Left ventricle myocardium superior (tissue), 1 donor: ENCODE results near the gene FAM177B. TPM values are rescaled to one million over a fixed set of nuclear protein-coding genes. Genes with fewer than 3 reads are reported as not detected.
A peak's percentile ranks its signal among the peaks of the same experiment; 100 is the strongest.

Experiments used
- ATAC-seq: fragments of 200-7000 bp; cut with Tn5 transposase; one replicate; pipeline ENCODE4 v1.9.1; 2020; ENCODE audit warnings: mild to moderate bottlenecking, moderate library complexity
- DNase-seq: peaks from one replicate; pipeline ENCODE4 v3.0.0-alpha.2; 2020
- intact Hi-C: fragments of 100-400 bp; cut with micrococcal nuclease; formaldehyde crosslinking; loops from one replicate; pipeline ENCODE4 v1.11.0; 2022
- total RNA-seq: library from RNA; stranded (reverse); fragmentation: NEBNext Ultra II Directional; extraction: Animal tissue kit (Norgen Biotek cat#: 25700); gene quantifications from one replicate; pipeline ENCODE4 v1.2.1, GENCODE V29; 2021
- donor health status: DM: no; HTN: yes; CAD: no; lungs with severe emphysema.

The FAM177B gene
- total RNA-seq, 1 donor from 2014 or later = not detected

GRCh38 chr1:222777977-222778376, 41.0 kb downstream of the FAM177B start:
- ATAC-seq (no peak), DNase-seq (no peak)
- intact Hi-C loops = no loop called here

- ATAC-seq (no peak), DNase-seq (no peak)
- intact Hi-C loops = no loop called here
Observed at GRCh38 chr1:222781251-222781650, 44.2 kb downstream of the FAM177B start.

GRCh38 chr1:222783051-222783450, 46.0 kb downstream of the FAM177B start:
- intact Hi-C loops = no loop called here
- ATAC-seq (no peak), DNase-seq (no peak)

- intact Hi-C loops = no loop called here
- no peak for ATAC-seq
- DNase-seq = no peak
Observed at GRCh38 chr1:222784371-222784770, 47.4 kb downstream of the FAM177B start.

- ATAC-seq (no peak), DNase-seq (no peak)
- intact Hi-C loops = no loop called here
Observed at GRCh38 chr1:222784916-222785315, 47.9 kb downstream of the FAM177B start.

GRCh38 chr1:222785529-222785928, 48.5 kb downstream of the FAM177B start:
- peak; percentile 45 for ATAC-seq
- DNase-seq = no peak
- intact Hi-C loops = no loop called here

GRCh38 chr1:222786121-222786520, 49.1 kb downstream of the FAM177B start:
- ATAC-seq = no peak
- intact Hi-C loops = no loop called here

GRCh38 chr1:222787729-222788128, 50.7 kb downstream of the FAM177B start:
- ATAC-seq = no peak

More at GRCh38 chr1:222786121-222786520, 49.1 kb downstream of the FAM177B start:
- no peak for DNase-seq

GRCh38 chr1:222788402-222789156, 51.6 kb downstream of the FAM177B start:
- intact Hi-C loops = no loop called here
- DNase-seq (no peak), ATAC-seq (no peak)

More at GRCh38 chr1:222787729-222788128, 50.7 kb downstream of the FAM177B start:
- no peak for DNase-seq
- intact Hi-C loops = no loop called here

- no peak for DNase-seq
- intact Hi-C loops = no loop called here
- no peak for ATAC-seq
Observed at GRCh38 chr1:222790115-222790514, 53.1 kb downstream of the FAM177B start.

- ATAC-seq (no peak), DNase-seq (no peak)
- intact Hi-C loops = no loop called here
Observed at GRCh38 chr1:222790520-222790919, 53.5 kb downstream of the FAM177B start.

GRCh38 chr1:222791006-222791710, 54.2 kb downstream of the FAM177B start:
- intact Hi-C loops = no loop called here
- DNase-seq = no peak
- no peak for ATAC-seq

GRCh38 chr1:222792744-222793143, 55.7 kb downstream of the FAM177B start:
- no peak for ATAC-seq
- intact Hi-C loops = loop anchor here (2.0 kb wide), 1 partner anchor 288 kb away; no protein-coding TSS in a partner anchor
- no peak for DNase-seq

GRCh38 chr1:222794656-222795474, 57.9 kb downstream of the FAM177B start:
- intact Hi-C loops = no loop called here
- DNase-seq (peak; percentile 48), ATAC-seq (peak; percentile 33)

- no peak for DNase-seq
- intact Hi-C loops = no loop called here
- ATAC-seq = no peak
Observed at GRCh38 chr1:222798116-222798515, 61.1 kb downstream of the FAM177B start.

GRCh38 chr1:222798975-222799374, 62.0 kb downstream of the FAM177B start:
- no peak for DNase-seq
- intact Hi-C loops = no loop called here
- ATAC-seq = no peak
